Activated CD4-positive, alpha-beta memory T cell treated with anti-CD3 and anti-CD28 coated beads for 36 hours (primary cell): ENCODE results near the gene OR6C4. TPM values are rescaled to one million over a fixed set of nuclear protein-coding genes. Genes with fewer than 3 reads are reported as not detected.
"Not testable (repeated sequence)": the region's sequence is repeated elsewhere in the genome, so short reads cannot be mapped to it uniquely, and the experiment has no call there.

Source experiments
- CTCF ChIA-PET: fragments of 350-600 bp; sonication (Branson Sonifier 250); formaldehyde crosslinking; loops from one replicate; lab custom pipeline; 2021; ENCODE audit warnings: antibody characterized with exemption, inconsistent platforms; lab: Charles Lee
- POLR2A ChIA-PET: fragments of 350-600 bp; sonication (Branson Sonifier 250); formaldehyde crosslinking; loops from one replicate; lab custom pipeline; 2021; ENCODE audit warnings: antibody characterized with exemption; lab: Charles Lee
- DNase-seq: peaks from one replicate; pipeline ENCODE4 v3.0.0-alpha.2; 2020
- H3K27ac Mint-ChIP-seq: one replicate; pipeline ENCODE4 v1.8.0; 2021; ENCODE audit warnings: mixed read lengths
- H3K27me3 Mint-ChIP-seq: one replicate; pipeline ENCODE4 v1.8.0; 2021; ENCODE audit warnings: mixed read lengths
- H3K36me3 Mint-ChIP-seq: one replicate; pipeline ENCODE4 v1.8.0; 2021; ENCODE audit warnings: mixed read lengths
- H3K4me1 Mint-ChIP-seq: one replicate; pipeline ENCODE4 v1.8.0; 2021; ENCODE audit warnings: low read depth, mixed read lengths
- H3K4me3 Mint-ChIP-seq: one replicate; pipeline ENCODE4 v1.8.0; 2021; ENCODE audit warnings: mild to moderate bottlenecking, mixed read lengths
- H3K9me3 Mint-ChIP-seq: one replicate; pipeline ENCODE4 v1.8.0; 2021; ENCODE audit warnings: mixed read lengths
- intact Hi-C: fragments of 100-400 bp; cut with micrococcal nuclease; formaldehyde crosslinking; loops from one replicate; pipeline ENCODE4 v1.15.1; 2023
- total RNA-seq, 2 experiments: library from RNA; stranded (reverse); gene quantifications; one replicate each; pipeline ENCODE4 v1.2.3, GENCODE V29; 2021

OR6C4 gene
- total RNA-seq, 2 experiments from 2014 or later = not detected

DNA sequence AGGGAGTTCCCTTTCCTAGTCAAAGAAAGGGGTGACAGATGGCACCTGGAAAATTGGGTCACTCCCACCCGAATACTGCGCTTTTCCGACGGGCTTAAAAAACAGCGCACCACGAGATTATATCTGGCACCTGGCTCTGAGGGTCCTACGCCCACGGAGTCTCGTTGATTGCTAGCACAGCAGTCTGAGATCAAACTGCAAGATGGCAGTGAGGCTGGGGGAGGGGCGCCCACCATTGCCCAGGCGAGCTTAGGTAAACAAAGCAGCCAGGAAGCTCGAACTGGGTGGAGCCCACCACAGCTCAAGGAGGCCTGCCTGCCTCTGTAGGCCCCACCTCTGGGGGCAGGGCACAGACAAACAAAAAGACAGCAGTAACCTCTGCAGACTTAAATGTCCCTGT, 40.8 kb downstream of the OR6C4 start:
- intact Hi-C loops, H3K4me1 Mint-ChIP-seq, DNase-seq: not testable (repeated sequence)

More for the DNA sequence above, 40.8 kb downstream of the OR6C4 start:
- CTCF ChIA-PET, H3K4me3 Mint-ChIP-seq, H3K27ac Mint-ChIP-seq, H3K36me3 Mint-ChIP-seq, H3K9me3 Mint-ChIP-seq, POLR2A ChIA-PET: not testable (repeated sequence)
- H3K27me3 Mint-ChIP-seq = peaks cover 28% of the 10 kb centered on the region

Other genes starting within 250 kb of the OR6C4 start
- gene OR6C1, start 235.3 kb upstream of the OR6C4 start, total RNA-seq = not detected
- not detected for gene OR6C3, start 218.9 kb upstream of the OR6C4 start, total RNA-seq
- not detected for gene OR6C75, start 186.6 kb upstream of the OR6C4 start, total RNA-seq
- not detected for gene OR6C65, start 149.1 kb upstream of the OR6C4 start, total RNA-seq
- gene OR6C76, start 123.3 kb upstream of the OR6C4 start, total RNA-seq = not detected
- gene OR6C2, start 105.5 kb upstream of the OR6C4 start, total RNA-seq = not detected
- gene OR6C70, start 79.5 kb upstream of the OR6C4 start, total RNA-seq = not detected
- not detected for gene OR6C68, start 57.2 kb upstream of the OR6C4 start, total RNA-seq
- gene OR2AP1, start 22.9 kb downstream of the OR6C4 start, total RNA-seq = not detected
- not detected for gene OR10P1, start 87.3 kb downstream of the OR6C4 start, total RNA-seq
- 1 to 10 TPM; 4.1 to 4.5 TPM for gene ITGA7, start 158.3 kb downstream of the OR6C4 start, total RNA-seq
- 100 to 1,000 TPM; 153 to 162 TPM for gene BLOC1S1, start 166.4 kb downstream of the OR6C4 start, total RNA-seq
- 1 to 10 TPM; 5.1 to 7.0 TPM for gene RDH5, start 170.8 kb downstream of the OR6C4 start, total RNA-seq
- 100 to 1,000 TPM; 204 to 210 TPM for gene CD63, start 179.4 kb downstream of the OR6C4 start, total RNA-seq
- 1 to 10 TPM; 7.7 to 8.7 TPM for gene GDF11, start 193.5 kb downstream of the OR6C4 start, total RNA-seq